HL-60/S4 treated with retinoic acid at 250 ng/mL for 4 days and 3 days (cell line): ENCODE results near the gene EDA.

Experiments used
- in situ Hi-C: fragments of 300-500 bp; cut with MboI; formaldehyde crosslinking; loops from 2 replicates; pipeline ENCODE4 v1.7.0; 2022; ENCODE audit warnings: low sequenced_read_pairs

EDA gene

DNA sequence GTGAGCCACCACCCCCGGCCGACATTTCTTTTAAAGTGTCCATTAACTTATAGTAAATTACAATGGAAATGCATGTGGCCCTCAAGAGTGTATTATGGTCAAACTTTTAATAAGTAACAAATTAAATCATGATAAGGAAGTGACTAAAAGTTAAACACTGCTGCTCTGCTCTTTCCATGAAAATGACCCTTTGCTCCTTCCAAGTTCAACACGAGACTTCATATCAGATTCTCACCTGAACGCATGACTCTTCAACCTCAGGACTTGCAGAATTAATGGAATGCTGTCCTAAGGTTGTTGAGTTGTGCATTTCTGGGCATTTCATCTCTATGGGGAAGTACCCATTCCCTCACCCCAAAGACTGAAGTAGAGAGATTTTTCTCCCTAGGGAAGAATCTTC is 406.7 kb downstream of the EDA start:
- in situ Hi-C loops = no loop called here

DNA sequence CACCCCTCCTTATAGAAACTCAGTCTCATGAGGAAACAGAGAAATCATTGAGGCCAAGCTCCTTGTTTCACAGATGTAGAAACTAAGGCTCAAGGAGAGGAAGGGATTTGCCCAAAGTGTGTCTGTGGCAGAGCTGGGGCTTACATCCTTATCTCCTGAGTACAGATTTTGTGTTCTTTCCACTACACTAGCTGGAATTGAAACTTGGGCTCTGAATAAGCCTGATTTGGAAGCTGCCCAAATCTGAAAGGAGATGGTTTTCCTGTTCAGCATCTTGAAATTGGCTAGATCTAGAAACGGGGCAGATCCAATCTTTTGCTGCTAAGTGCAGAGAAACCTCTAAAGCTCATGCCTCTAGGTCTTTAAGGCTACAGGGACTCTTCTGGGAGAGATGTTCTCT is 409.6 kb downstream of the EDA start:
- in situ Hi-C loops = no loop called here

DNA sequence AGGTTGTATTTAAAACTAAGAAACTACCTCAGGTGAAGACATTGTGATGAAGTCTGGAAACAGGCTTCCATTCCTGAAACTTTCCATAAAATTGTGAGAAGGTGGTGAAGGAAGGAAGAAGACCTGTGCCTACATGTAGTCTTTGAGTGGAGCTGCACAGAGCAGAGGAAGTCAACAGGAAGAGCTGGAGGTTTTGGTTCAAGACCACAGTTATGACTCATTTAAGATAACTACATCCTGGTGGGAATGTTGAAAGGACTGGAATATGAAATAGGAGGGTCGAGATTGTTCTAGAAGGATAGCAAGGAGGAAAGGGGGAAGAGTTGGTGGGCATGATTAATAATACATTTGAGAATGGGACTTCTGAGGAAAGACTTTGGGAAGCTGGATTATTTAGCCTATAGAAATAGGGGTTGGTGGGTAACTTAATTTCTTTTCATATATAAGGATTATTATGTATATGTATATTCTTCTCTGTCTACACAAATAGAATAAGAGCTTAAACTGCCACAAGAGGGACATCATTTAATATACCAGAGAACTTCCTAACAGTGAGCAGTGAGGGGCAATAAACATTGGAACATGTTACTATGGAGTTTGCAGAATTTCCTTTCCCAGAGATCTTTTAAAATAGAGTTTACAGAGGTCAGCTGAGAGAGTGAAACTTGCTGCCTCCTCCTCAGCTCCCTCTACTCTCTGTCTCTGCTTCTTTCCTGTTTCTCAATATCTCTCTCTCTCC is 410.4 kb downstream of the EDA start:
- in situ Hi-C loops = no loop called here

DNA sequence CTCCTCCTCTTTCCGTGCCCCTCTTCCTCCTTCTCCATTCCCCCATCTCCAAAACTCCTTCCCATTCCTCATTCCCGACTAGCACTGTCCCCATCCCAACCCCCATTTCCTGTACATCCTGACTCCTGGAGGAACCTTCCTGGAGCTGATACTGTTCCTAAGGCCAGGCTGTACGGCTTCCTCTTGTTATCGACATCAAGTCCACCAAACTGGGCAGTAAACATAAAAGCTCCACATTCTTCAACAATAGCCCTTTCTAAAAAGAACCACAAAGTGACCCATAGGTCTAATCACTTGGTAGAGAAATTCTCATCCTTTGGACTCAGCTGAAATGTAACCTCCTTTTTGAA is 410.9 kb downstream of the EDA start:
- in situ Hi-C loops = no loop called here

DNA sequence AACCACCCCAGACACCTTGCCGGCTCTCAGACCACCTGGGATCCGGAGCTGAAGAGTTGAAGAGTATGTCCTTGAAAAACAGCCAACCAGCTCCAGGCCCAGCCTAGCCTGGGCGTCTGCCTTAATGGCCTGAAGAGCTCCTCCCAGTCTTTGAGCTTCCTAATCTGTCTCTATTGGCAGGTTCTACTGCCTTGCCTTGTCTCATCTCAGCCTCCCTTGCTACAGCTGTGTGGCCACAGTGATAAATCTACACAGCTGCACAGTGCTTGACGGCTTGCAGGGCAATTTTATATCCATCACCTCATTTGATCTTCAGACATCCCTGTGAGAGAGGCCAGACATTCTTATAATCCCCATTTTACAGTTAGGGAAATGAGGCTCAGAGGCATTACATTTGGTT is 413.9 kb downstream of the EDA start:
- in situ Hi-C loops = no loop called here

DNA sequence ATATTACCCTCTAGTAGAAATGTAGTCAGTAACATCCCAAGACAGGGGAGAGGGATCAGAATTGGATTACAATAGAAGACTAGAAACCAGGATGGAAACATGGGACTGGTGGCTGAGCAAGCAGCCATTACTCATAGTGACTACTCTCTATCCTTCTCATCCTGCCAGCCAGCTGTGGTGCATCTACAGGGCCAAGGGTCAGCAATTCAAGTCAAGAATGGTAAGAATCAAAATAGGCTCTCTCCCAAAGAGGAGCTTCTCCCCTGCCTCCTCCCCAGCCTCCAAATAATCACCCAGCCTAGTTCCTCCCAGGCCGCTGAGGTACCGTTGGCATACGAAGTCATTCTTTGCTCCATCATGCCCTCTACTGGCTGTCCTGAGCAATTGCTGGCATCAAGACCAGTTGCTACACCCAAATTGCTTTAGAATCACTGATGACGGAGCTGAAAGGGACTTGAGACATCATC is 414.4 kb downstream of the EDA start:
- in situ Hi-C loops = no loop called here

DNA sequence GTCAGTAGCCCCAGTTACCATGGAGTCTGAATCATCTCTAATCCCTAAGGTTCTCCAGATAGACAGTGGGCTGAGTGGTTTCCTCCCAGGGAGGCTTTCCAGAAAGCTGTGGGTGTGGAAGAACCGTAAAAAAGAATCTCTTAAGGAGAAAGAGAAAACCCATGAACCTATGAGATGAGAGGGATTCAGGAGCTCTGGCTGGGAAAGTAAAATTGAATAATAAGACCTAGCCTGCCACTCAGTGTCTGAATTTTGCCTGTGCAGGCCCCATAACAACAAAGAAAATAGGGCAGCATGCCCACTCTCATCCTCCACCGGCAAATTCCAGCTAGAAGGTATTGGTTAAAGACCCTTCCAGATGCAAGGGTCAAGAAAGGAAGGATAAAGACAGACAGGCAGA is 416.9 kb downstream of the EDA start:
- in situ Hi-C loops = no loop called here

DNA sequence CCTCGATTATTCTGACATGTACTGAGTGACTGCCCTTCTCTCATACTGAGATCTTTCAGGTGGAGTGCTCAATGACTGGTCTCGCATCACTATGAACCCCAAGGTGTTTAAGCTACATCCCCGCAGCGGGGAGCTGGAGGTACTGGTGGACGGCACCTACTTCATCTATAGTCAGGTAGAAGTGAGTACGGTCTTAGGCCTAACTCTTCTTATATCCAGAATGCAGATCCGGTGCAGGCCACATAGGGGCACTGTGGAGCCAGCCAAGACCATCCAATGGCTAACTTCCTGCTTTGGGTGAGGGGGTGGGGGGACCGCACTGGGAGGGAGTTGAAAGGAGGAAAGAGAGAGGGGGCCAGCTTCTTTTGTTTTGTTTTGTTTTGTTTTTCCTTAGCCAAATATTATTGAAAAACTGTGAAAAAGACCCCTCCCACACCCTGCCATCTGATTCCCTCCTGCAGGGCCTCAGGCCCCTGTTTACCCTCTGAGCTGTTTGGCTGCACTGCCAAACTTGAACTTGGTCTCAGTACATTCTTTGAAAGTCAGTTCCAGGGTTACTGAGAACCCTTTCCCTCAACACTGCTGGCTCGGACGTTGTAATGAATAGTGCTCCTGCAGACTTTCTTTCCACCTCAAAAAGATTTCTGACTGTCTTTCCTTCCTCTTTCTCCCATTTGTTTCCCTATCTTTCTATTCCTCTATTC is 417.6 kb downstream of the EDA start:
- in situ Hi-C loops = no loop called here

DNA sequence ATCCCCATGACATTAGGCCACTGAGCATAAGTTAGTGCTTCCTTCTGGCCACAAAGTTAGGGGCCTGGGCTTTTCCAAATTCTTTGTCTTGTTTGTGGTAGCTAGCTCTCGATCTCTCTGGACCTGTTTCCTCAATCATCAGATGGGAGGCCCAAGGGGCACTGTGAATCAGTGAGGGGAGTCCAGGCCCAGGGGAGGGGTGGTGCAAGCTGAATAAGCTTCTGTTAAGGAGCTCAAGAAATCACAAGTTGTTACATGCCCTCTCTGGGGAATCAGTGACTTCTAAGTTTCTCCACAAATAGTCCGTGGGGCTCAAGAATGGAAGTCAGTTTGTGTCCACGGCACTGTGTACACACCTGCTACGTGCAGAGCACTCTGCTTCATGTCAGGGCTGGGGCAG is 418.7 kb downstream of the EDA start:
- in situ Hi-C loops = no loop called here

DNA sequence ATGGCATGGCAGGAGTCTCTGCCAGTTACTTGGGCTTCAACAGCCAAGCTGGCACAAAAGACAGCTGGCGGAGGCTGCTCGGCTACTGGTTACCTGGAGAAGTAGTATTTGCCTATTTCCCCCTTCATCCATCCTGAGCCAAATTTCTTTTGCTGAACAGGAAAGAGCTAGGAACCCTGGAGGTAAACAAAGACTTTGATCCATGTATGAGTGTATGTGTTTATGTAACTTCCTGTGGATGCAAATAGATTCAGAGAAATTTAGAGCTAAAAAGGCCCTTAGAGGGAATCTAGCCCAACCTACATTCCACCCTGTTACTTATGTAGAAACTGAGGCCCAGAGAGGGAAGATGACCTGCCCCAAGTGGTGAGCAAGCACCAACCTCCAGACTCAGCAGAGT is 422.6 kb downstream of the EDA start:
- in situ Hi-C loops = no loop called here

DNA sequence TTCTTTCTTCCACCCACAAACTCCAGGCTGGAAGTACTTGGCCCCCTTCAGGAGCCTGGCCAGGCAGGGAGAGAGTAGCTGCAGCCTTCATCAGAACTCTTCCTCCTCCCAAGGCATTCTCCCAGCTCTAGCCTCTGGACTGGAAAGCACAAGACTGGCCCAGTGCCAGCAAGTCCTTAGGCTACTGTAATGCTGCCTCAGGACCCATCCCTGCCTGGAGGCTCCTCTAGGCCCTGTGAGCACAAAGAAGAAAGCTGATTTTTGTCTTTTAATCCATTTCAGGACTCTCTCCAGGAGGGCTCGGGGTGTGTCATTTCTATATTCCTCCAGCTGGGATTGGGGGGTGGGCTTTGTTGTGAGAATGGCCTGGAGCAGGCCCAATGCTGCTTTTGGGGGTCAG is 423.0 kb downstream of the EDA start:
- in situ Hi-C loops = no loop called here

DNA sequence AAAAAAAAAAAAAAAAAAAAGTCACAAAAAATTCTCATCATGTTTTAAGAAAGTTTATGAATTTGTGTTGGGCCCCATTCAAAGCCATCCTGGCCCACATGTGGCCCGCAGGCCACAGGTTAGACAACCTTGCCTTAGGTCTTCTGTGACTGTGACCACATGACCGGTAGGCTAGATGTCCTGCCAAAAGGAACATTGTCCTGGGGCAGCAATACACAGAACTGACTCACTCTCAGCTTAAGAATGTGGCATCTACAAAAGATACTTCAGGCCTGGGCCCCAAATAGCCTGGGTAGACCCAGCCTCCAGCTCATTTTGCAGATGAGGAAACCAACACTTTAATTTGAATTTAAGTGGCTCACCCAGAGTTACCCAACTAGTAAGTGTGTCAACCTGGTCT is 423.8 kb downstream of the EDA start:
- in situ Hi-C loops = no loop called here

DNA sequence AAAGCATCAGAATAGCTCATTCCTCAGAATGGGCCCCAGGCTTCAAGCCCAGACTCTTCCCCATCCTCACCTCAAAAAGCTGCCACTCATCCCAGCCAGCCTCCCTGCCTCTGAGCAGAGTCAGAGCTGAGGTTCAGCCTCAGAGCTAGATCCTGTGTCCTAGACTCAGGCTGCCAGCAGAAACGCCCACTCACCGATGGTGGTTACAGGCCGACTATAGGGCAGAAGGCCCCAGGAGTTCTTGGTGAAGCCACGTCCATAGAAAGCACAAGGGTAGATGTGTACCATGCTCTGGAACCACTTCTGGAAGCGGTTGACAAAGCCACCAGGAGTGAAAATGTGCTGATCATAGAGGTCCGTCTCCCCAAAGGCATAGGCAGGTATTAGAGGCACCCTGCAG is 426.1 kb downstream of the EDA start:
- in situ Hi-C loops = no loop called here

DNA sequence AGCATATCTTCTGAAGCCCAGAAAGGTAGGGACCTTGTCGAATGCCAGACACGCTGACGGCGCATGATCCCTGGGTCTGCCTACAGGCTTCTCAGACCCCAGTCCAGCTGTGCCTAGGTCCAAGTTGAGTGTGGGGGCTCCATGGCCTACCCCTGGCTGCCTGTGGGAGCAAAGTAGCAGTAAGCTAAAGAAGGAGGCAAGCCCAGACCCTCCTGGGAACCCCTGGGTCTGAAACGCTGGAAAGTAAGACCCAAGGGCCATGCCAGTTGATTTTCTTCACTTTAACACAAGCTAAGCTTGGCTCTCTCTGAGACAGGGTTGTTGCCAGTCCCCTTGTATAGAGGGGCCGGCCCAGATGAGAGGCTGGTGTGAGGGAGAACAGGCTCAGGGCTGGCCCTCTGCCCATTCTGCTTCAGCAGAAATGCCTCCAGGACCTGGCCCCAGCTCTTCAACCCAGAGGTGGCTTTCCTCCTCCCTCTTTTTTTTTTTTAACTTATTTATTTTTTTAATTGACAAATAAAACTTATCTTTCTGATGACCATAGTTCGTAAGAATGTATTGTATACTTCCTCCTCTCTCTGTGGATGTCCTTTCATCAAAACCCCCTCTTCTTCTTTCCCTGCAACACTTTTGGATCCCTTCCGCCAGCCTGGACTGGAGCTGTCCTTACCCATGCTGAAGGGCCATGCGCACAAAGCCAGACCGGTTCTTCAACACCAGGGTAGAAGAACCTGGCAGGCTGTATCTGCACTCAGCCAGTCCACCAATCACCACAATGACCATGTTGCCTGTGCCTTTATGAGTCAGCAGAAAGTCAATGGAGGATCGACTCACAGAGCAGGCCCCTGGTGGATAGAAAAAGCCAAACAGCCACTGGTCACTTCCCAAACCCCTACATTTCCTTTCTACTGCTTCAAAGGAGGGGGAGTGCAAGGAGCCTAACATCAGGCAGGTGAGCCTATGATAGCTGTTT is 426.8 kb downstream of the EDA start:
- in situ Hi-C loops = no loop called here

DNA sequence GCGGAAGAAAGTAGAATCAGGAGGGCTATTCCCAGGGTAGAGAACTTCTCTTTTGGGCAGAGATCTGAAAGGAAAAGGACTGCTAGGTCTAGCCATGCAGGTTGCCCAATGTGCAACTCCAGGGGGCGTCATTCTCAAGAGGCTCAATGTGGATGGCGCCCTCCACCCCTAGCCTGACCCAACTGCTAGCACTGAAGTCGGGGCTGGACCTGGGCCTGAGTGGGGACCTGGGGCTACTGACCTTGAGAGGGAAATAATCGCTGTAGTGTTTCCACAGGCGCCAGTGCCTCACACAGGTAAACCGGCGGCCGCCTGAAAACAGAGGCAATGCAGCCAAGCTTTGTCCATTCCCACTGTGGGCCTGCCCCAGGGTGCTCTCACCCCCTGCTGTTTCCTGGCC is 427.8 kb downstream of the EDA start:
- in situ Hi-C loops = no loop called here

DNA sequence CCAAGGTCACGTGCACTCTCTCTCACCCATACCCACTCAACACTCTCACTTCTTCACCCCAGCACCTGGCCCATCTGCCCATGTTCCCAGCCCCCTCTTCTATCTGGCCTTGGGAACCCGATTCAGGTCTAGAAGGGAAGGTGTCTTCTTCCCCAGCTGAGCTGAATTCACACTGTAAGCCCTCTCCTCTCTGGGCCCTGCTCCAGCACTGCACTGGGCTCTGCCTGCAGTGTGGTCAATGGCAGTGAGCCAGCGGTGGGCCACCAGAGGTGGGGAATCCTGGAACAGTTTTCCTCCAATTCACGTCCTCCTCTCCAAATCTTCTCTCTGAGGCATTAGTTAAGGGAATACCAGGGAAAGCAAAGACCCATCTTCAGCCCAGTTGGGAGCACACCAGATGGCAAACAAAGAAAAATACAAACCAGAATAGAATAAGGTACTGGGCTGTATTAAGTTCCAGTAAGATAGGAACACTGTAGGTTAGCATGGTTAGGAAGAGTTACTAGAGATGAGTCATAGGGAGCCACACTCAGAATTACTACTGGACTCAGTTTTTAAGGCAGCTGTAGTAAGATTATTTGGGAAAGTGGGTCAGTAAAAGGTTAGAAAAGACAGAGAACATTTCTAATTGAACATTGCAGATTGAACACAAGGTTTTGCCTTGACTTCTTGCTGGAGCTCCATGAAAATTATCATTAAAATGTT is 428.8 kb downstream of the EDA start:
- in situ Hi-C loops = no loop called here

DNA sequence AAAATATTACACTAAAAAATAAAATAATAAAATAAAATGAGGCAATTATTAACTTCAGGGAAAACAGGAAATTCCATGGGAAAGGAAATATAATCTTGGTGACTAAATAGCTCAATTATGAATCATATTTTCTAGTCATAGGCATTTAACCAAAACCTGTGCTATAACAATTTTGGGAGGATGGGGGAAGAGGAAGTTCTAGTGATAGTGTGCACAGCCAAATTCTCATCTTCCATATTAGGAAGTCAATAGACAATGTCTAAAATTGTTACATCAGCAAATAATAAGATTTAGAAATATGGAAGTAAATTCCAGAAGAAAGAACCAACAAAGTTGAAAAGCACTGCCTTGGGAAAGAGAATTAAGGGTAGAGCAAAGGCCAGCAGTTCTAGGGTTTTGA is 431.1 kb downstream of the EDA start:
- in situ Hi-C loops = no loop called here

DNA sequence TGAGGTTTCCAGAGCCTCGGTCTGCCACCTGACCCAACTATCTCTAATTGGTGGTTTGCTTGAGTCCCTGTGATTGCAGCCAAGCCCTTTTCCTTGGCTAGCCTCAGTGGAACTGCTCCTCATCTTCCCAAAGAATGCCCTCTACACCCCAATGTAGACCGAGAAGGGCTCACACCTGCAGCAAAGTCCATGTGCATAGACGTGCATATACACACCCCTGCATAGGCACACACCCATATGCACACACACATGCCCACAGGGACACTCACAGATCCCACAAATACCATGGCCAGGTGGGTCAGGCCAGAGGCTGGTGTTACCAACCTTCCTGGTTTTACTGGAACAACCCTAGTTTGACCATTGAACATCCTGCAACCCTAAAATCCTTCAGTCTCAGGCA is 433.5 kb downstream of the EDA start:
- in situ Hi-C loops = no loop called here

DNA sequence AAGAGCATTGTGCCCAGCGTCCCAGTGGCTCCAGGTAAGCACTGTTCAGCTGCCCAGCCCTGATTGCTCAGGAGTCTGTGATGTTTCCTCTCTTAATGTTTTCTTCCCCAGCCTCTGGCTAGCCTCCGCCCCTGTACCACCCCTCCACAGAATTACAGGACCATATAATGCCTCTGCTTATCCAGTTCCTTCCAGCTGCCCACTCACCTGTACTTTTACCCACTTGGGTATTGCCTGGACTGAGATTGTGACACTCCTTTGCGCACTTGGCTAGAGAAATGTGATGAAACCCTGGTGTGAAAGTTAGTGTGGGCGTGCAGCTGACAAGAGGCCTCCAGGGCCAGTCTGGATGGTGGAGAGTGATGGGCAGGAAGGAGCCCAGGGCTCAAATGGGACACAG is 434.0 kb downstream of the EDA start, which contains the start of gene AWAT2:
TSS of gene AWAT2 (minus strand) at position 14 of the 400 bp plus-strand sequence. CDS start at position 8, 6 bp downstream.
- in situ Hi-C loops = loop anchor here (25.0 kb wide), 1 partner anchor 513 kb away; no protein-coding TSS in a partner anchor

DNA sequence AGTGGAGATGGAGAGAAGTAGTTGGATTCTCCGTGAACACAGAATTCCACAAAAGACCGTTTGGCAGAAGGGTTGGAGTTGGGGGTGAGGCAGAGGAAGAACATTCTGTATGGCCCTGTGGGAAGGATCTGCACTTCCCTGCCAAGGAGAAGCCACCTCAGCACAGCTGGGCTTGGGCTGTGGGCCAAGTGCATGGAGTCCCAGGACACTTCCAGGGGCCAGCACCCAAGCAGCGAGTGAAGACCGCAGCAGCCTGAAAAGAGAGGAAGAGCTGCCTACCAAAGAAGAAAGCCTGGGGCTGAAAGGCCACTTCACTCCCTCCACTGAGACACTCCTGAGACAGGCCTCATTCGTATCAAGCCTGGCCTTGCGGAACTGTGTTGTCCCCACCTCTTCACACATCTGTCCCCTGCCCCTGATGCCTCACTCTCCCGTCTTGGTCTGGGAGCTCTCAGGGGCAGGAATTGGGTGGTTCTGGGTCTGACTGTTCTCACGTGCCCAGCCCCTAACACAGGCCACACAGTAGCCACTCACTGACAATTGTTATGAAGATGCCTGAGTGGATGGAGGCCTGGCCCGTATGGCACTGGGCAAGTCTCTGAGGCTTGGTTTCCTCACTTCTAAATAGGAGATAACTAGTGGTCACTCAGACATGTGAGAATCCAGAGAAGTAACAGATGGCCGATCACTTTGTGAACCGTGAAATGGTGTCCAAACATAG is 437.1 kb downstream of the EDA start:
- in situ Hi-C loops = loop anchor here (25.0 kb wide), 1 partner anchor 516 kb away; no protein-coding TSS in a partner anchor
